ENCODE results near the gene USP12. TPM values are rescaled to one million over a fixed set of nuclear protein-coding genes. Genes with fewer than 3 reads are reported as not detected.

USP12 gene
- total and polyA plus RNA-seq, 3 experiments from 2014 or later, result 14.5 to 73.2 (median 72.1) TPM

DNA sequence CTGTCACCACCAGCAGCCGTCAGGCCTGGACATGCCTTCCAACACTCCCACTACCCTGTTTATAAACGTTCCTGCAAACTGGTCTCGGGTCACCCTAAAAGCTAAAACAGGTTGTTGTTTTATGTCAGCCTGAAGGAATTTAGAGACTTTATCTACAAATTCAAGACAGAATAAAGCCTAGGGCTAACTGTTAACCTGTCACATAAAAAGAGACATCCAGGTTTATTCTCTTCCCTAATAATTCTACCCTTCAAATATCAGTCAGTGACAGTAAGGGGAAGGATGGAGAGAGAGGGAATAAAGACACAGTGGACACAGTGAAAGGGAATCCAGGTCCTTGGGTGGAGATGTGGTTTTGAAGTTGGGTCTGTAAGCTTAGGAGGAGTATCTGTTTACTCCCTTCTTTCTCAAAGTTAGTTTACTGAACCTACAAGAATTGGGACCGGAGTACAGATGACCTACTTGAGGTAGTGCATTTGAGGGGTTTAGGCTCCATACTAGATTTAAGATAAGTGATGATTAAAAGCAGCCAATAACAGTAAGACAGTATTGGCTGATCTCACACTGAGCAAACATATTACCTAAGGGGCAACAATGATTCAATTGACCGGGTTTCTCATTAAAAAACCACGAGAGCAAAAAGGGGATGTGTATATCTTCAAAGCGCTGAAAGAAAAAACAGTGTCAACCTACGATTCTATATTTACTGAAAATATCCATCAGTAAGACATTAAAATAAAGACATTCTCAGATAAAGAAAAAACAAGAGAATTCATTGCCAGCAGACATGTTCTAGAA, 142.7 kb downstream of the USP12 start:
- no peak for DNase-seq
- Histone ChIP-seq H3K27ac (ENCODE audit: low read depth, low read length) (no peak overlapping the region), H3K27me3 (ENCODE audit: insufficient read depth, low read length, poor library complexity, severe bottlenecking) (no peaks in the 10 kb centered on the region), H3K36me3 (ENCODE audit: insufficient read depth, low read length) (no peaks in the 10 kb centered on the region), H3K9me3 (ENCODE audit: low read length) (no peaks in the 10 kb centered on the region), H3K4me1 (ENCODE audit: insufficient read depth, low read length) (no peaks in the 10 kb centered on the region), H3K4me3 (ENCODE audit: low read length) (no peak overlapping the region)
- CTCF ChIA-PET, result no interaction called here
- H3K9me3 Mint-ChIP-seq, result no peaks in the 10 kb centered on the region
- no peaks in the 10 kb centered on the region for H3K36me3 Mint-ChIP-seq
- no peak overlapping the region for H3K4me3 Mint-ChIP-seq
- POLR2A ChIA-PET, result no interaction called here
- H3K27ac Mint-ChIP-seq, result no peak overlapping the region
- peaks cover 5 to 14% of the 10 kb centered on the region in 2 donors for H3K27me3 Mint-ChIP-seq
- peaks cover 4 to 12% (median 5%) of the 10 kb centered on the region in 3 donors for H3K4me1 Mint-ChIP-seq

DNA sequence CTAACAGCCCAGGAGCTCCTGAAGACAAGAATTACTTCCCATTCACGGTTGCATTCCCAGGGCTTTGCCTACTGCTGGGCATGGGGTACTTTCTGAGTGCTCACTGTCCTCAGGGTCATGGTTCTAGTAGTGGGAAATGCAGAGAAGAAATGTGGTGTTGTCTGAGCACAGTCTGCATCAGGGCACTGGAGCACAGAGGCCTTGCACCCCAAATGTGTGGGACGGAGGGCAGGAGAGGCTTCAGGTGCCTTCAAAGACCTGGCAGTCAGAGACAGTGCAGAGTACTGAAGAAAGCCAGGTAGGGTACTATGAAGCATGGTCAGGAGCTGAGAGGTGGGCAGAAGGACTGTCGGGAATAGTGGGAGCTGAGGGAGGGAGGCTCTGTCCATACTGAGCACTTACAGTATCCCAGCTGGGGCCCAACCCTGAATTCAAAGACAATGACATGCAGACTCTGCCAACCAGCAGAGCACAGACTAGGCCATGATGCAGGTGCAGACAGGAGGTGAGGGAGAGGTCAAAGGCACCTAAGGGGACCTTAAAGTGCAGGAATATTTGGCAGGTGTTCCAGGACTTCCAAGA, 144.4 kb downstream of the USP12 start:
- Mint-ChIP-seq H3K4me1 (peaks cover 4 to 12% (median 5%) of the 10 kb centered on the region in 3 donors), H3K27me3 (peaks cover 5 to 14% of the 10 kb centered on the region in 2 donors), H3K27ac (no peak overlapping the region), H3K36me3 (no peaks in the 10 kb centered on the region), H3K4me3 (peak overlapping the region in 1 of 7 donors; percentile 58), H3K9me3 (no peaks in the 10 kb centered on the region)
- H3K4me3 ChIP-seq (ENCODE audit: low read length), result no peak overlapping the region
- H3K36me3 ChIP-seq (ENCODE audit: insufficient read depth, low read length), result no peaks in the 10 kb centered on the region
- no peaks in the 10 kb centered on the region for H3K4me1 ChIP-seq (ENCODE audit: insufficient read depth, low read length)
- no peak overlapping the region for H3K27ac ChIP-seq (ENCODE audit: low read depth, low read length)
- no peak for DNase-seq
- H3K27me3 ChIP-seq (ENCODE audit: insufficient read depth, low read length, poor library complexity, severe bottlenecking), result no peaks in the 10 kb centered on the region
- POLR2A ChIA-PET, result no interaction called here
- CTCF ChIA-PET, result no interaction called here
- no peaks in the 10 kb centered on the region for H3K9me3 ChIP-seq (ENCODE audit: low read length)

DNA sequence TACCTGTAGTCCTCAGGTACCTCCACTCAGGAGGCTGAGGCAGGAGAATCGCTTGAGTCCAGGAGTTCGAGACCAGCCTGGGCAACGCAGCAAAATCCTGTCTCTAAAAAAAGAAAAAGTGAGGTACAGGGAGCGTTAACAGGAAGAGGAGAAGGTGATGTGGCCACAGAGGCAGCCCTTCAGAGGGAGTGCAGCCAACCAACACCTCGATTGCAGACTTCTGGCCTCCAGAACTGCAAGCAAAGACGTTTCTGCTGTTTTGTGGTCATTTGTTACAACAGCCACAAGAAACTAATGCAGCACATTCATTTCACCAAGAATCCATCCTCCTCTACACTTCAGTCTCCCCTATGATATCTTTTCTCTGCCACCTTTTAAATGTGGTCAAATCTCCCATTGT, 145.2 kb downstream of the USP12 start:
- Histone ChIP-seq H3K27me3 (ENCODE audit: insufficient read depth, low read length, poor library complexity, severe bottlenecking) (no peaks in the 10 kb centered on the region), H3K4me3 (ENCODE audit: low read length) (no peak overlapping the region), H3K9me3 (ENCODE audit: low read length) (no peaks in the 10 kb centered on the region), H3K36me3 (ENCODE audit: insufficient read depth, low read length) (no peaks in the 10 kb centered on the region), H3K27ac (ENCODE audit: low read depth, low read length) (no peak overlapping the region), H3K4me1 (ENCODE audit: insufficient read depth, low read length) (no peaks in the 10 kb centered on the region)
- ChIA-PET CTCF (no interaction called here), POLR2A (no interaction called here)
- H3K4me3 Mint-ChIP-seq, result peak overlapping the region in 3 of 7 donors; percentile 23 to 81 (median 58)
- peaks cover 5 to 14% of the 10 kb centered on the region in 2 donors for H3K27me3 Mint-ChIP-seq
- no peaks in the 10 kb centered on the region for H3K36me3 Mint-ChIP-seq
- no peaks in the 10 kb centered on the region for H3K9me3 Mint-ChIP-seq
- H3K27ac Mint-ChIP-seq, result peak overlapping the region in 2 of 8 donors; percentile 36 to 85
- H3K4me1 Mint-ChIP-seq, result peaks cover 4 to 12% (median 5%) of the 10 kb centered on the region in 3 donors
- no peak for DNase-seq

GRCh38 chr13:27024776-27025492, 146.7 kb downstream of the USP12 start:
- peaks cover 4 to 12% (median 5%) of the 10 kb centered on the region in 3 donors for H3K4me1 Mint-ChIP-seq

DNA sequence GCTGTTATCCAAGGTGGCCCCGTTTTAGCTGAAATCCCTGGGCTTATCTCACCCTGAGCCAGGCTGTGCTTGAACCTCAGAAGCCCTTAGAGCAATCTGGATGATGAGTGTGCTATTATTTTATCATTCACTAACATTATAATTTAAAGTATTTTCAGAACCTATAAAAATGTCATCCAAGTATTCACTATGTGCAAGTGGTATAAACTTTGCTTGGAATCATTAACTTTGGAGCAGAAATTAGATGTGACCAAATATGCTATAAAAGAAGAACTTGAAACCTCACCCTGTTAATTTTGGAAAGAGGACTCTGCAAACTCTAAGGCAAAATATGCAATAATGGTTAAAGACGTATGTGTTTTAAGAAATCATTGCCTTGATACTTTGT, 147.5 kb downstream of the USP12 start:
- peaks cover 0 to under 1% (median 0%) of the 10 kb centered on the region in 5 donors for H3K9me3 Mint-ChIP-seq
- peaks cover 7 to 11% of the 10 kb centered on the region in 2 donors for H3K27me3 Mint-ChIP-seq
- CTCF ChIA-PET, result no interaction called here
- Histone ChIP-seq H3K9me3 (ENCODE audit: low read length) (no peaks in the 10 kb centered on the region), H3K4me3 (ENCODE audit: low read length) (no peak overlapping the region), H3K4me1 (ENCODE audit: insufficient read depth, low read length) (no peaks in the 10 kb centered on the region), H3K27me3 (ENCODE audit: insufficient read depth, low read length, poor library complexity, severe bottlenecking) (no peaks in the 10 kb centered on the region), H3K36me3 (ENCODE audit: insufficient read depth, low read length) (no peaks in the 10 kb centered on the region), H3K27ac (ENCODE audit: low read depth, low read length) (no peak overlapping the region)
- DNase-seq, result no peak
- no peak overlapping the region for H3K4me3 Mint-ChIP-seq
- peaks cover 4 to 12% (median 5%) of the 10 kb centered on the region in 3 donors for H3K4me1 Mint-ChIP-seq
- H3K36me3 Mint-ChIP-seq, result no peaks in the 10 kb centered on the region
- POLR2A ChIA-PET, result no interaction called here
- no peak overlapping the region for H3K27ac Mint-ChIP-seq

More at GRCh38 chr13:27024776-27025492, 146.7 kb downstream of the USP12 start:
- ChIA-PET CTCF (no interaction called here), POLR2A (no interaction called here)
- H3K36me3 Mint-ChIP-seq, result no peaks in the 10 kb centered on the region
- Histone ChIP-seq H3K4me1 (ENCODE audit: insufficient read depth, low read length) (no peaks in the 10 kb centered on the region), H3K27ac (ENCODE audit: low read depth, low read length) (no peak overlapping the region), H3K27me3 (ENCODE audit: insufficient read depth, low read length, poor library complexity, severe bottlenecking) (no peaks in the 10 kb centered on the region), H3K4me3 (ENCODE audit: low read length) (no peak overlapping the region), H3K36me3 (ENCODE audit: insufficient read depth, low read length) (no peaks in the 10 kb centered on the region), H3K9me3 (ENCODE audit: low read length) (no peaks in the 10 kb centered on the region)
- H3K4me3 Mint-ChIP-seq, result no peak overlapping the region
- DNase-seq, result no peak
- H3K9me3 Mint-ChIP-seq, result no peaks in the 10 kb centered on the region
- H3K27ac Mint-ChIP-seq, result peak overlapping the region in 1 of 8 donors; percentile 35
- H3K27me3 Mint-ChIP-seq, result peaks cover 5 to 13% of the 10 kb centered on the region in 2 donors

DNA sequence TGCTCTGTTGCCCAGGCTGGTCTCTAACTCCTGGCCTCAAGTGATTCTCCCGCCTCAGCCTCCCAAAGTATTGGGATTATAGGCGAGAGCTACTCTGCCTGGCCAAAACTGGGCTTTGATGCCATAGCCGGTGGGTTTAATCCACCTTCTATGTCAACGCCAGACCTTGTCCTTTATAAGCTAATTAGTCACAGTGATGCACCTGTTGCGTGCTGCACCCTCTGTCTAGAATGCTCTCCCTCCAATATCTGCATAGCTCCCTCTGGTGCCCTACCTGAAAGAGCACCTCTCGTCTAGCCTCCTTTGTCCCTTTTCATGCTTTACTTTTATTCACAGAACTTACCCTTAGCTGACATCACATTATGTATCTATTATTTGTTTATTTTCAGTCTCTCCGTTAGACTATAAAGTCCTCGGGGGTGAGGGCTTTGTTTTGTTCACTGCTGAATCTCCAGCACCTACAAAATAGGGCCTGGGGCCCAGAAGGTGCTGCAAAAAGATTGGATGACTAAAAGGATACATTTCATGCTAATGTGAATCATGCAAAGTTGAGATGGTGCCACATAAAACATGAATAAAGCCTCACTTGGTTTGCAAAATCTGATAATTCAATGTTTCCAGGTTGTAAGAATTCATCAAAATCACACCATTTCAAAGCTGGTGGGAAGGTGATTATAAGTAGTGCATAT, 148.1 kb downstream of the USP12 start:
- no peaks in the 10 kb centered on the region for H3K36me3 ChIP-seq (ENCODE audit: insufficient read depth, low read length)
- no peak overlapping the region for H3K4me3 ChIP-seq (ENCODE audit: low read length)
- no peak overlapping the region for H3K27ac Mint-ChIP-seq
- POLR2A ChIA-PET, result no interaction called here
- no peaks in the 10 kb centered on the region for H3K9me3 ChIP-seq (ENCODE audit: low read length)
- H3K27me3 ChIP-seq (ENCODE audit: insufficient read depth, low read length, poor library complexity, severe bottlenecking), result no peaks in the 10 kb centered on the region
- H3K36me3 Mint-ChIP-seq, result no peaks in the 10 kb centered on the region
- no peak for DNase-seq
- peaks cover 0 to 2% (median 0%) of the 10 kb centered on the region in 5 donors for H3K9me3 Mint-ChIP-seq
- H3K4me1 ChIP-seq (ENCODE audit: insufficient read depth, low read length), result no peaks in the 10 kb centered on the region
- CTCF ChIA-PET, result interaction anchor here (1.1 kb wide), 1 partner anchor 352 kb away, joined by 3 read pairs; no protein-coding TSS in a partner anchor
- peaks cover 4 to 12% (median 5%) of the 10 kb centered on the region in 3 donors for H3K4me1 Mint-ChIP-seq
- H3K27me3 Mint-ChIP-seq, result peaks cover 5 to 8% of the 10 kb centered on the region in 2 donors
- no peak overlapping the region for H3K27ac ChIP-seq (ENCODE audit: low read depth, low read length)
- no peak overlapping the region for H3K4me3 Mint-ChIP-seq

GRCh38 chr13:27022571-27023311, 148.9 kb downstream of the USP12 start:
- DNase-seq, result no peak
- H3K27ac Mint-ChIP-seq, result peak overlapping the region in 1 of 8 donors; percentile 43
- Histone ChIP-seq H3K9me3 (ENCODE audit: low read length) (no peaks in the 10 kb centered on the region), H3K27ac (ENCODE audit: low read depth, low read length) (no peak overlapping the region), H3K27me3 (ENCODE audit: insufficient read depth, low read length, poor library complexity, severe bottlenecking) (no peaks in the 10 kb centered on the region), H3K4me3 (ENCODE audit: low read length) (no peak overlapping the region), H3K4me1 (ENCODE audit: insufficient read depth, low read length) (no peaks in the 10 kb centered on the region), H3K36me3 (ENCODE audit: insufficient read depth, low read length) (no peaks in the 10 kb centered on the region)
- no peaks in the 10 kb centered on the region for H3K36me3 Mint-ChIP-seq
- ChIA-PET POLR2A (no interaction called here), CTCF (interaction anchor here (1.1 kb wide), 1 partner anchor 353 kb away, joined by 3 read pairs; no protein-coding TSS in a partner anchor)
- H3K27me3 Mint-ChIP-seq, result peaks cover 3 to 6% of the 10 kb centered on the region in 2 donors
- peaks cover 0 to 2% (median 0%) of the 10 kb centered on the region in 5 donors for H3K9me3 Mint-ChIP-seq
- no peak overlapping the region for H3K4me3 Mint-ChIP-seq
- peaks cover 4 to 12% (median 5%) of the 10 kb centered on the region in 3 donors for H3K4me1 Mint-ChIP-seq
